Nephron progenitor cell (in vitro differentiated cells): ENCODE results near the gene ZNF771.

Experiments used
- DNase-seq: peaks from one replicate; pipeline ENCODE4 v3.0.0; 2021
- H3K27ac Mint-ChIP-seq: 2 replicates; pipeline ENCODE4 v1.8.0; 2021; ENCODE audit warnings: mild to moderate bottlenecking, moderate library complexity, mixed read lengths
- H3K27me3 Mint-ChIP-seq: 2 replicates; pipeline ENCODE4 v1.8.0; 2021; ENCODE audit warnings: mild to moderate bottlenecking, low read depth, mixed read lengths; ENCODE audit not compliant: poor library complexity
- H3K36me3 Mint-ChIP-seq: 2 replicates; pipeline ENCODE4 v1.8.0; 2021; ENCODE audit warnings: low read depth, mixed read lengths
- H3K4me1 Mint-ChIP-seq: 2 replicates; pipeline ENCODE4 v1.8.0; 2021; ENCODE audit warnings: mixed read lengths
- H3K4me3 Mint-ChIP-seq: 2 replicates; pipeline ENCODE4 v1.8.0; 2021; ENCODE audit warnings: mild to moderate bottlenecking, moderate library complexity, mixed read lengths
- H3K9me3 Mint-ChIP-seq: 2 replicates; pipeline ENCODE4 v1.8.0; 2021; ENCODE audit warnings: mild to moderate bottlenecking, moderate library complexity, mixed read lengths
- TF ChIP-seq, protein P1 (sequence below): fragments of 200-600 bp; sonication (generic); IDR thresholded peaks from 2 replicates; pipeline ENCODE4 v1.5.0; 2021; ENCODE audit warnings: antibody characterized with exemption

Gene ZNF771

GRCh38 chr16:30464078-30464477 lies 56.7 kb downstream of the ZNF771 start:
- H3K4me1 Mint-ChIP-seq = peaks cover 9% of the 10 kb centered on the region
- H3K4me3 Mint-ChIP-seq = no peak overlapping the region
- H3K9me3 Mint-ChIP-seq = peaks cover 15% of the 10 kb centered on the region
- peak overlapping the region; percentile 32 for H3K27ac Mint-ChIP-seq
- no peak for DNase-seq
- TF ChIP-seq, protein P1, sequence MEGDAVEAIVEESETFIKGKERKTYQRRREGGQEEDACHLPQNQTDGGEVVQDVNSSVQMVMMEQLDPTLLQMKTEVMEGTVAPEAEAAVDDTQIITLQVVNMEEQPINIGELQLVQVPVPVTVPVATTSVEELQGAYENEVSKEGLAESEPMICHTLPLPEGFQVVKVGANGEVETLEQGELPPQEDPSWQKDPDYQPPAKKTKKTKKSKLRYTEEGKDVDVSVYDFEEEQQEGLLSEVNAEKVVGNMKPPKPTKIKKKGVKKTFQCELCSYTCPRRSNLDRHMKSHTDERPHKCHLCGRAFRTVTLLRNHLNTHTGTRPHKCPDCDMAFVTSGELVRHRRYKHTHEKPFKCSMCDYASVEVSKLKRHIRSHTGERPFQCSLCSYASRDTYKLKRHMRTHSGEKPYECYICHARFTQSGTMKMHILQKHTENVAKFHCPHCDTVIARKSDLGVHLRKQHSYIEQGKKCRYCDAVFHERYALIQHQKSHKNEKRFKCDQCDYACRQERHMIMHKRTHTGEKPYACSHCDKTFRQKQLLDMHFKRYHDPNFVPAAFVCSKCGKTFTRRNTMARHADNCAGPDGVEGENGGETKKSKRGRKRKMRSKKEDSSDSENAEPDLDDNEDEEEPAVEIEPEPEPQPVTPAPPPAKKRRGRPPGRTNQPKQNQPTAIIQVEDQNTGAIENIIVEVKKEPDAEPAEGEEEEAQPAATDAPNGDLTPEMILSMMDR = no peak
- peaks cover 9% of the 10 kb centered on the region for H3K27me3 Mint-ChIP-seq
- H3K36me3 Mint-ChIP-seq = no peaks in the 10 kb centered on the region
